Kidney capillary endothelial cell (primary cell): ENCODE data around the gene AKNA.

Experiments
- DNase-seq: peaks from one replicate; pipeline ENCODE4 v3.0.0-alpha.2; 2018; ENCODE audit warnings: low spot score

Gene AKNA

DNA sequence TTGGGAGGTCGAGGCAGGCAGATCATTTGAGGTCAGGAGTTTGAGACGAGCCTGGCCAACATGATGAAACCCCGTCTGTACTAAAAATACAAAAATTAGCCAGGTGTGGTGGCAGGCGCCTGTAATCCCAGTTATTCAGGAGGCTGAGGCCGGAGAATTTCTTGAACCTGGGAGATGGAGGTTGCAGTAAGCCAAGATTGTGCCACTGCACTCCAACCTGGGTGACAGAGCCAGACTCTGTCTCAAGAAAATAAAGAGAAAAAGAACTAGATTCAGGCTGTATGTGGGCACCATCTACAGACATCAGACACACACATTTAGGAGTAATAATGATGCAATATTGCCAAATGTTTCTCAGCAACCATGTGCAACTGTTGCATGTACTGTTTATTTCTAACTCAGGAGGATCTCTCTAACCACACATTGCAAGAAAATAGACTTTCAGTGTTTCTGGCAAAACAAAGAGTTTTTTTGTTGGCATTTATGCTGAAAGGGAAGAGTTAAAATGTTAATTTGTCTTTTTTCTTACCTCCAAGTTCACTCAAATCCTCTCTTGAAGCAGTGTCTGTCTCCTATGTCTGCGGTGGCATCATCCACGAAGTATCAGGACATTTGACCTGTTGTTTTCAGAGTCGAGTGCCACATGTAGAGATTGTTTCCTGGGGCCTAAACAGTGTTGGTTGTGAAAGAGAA lies 70.0 kb downstream of the AKNA start:
- DNase-seq, result no peak

DNA sequence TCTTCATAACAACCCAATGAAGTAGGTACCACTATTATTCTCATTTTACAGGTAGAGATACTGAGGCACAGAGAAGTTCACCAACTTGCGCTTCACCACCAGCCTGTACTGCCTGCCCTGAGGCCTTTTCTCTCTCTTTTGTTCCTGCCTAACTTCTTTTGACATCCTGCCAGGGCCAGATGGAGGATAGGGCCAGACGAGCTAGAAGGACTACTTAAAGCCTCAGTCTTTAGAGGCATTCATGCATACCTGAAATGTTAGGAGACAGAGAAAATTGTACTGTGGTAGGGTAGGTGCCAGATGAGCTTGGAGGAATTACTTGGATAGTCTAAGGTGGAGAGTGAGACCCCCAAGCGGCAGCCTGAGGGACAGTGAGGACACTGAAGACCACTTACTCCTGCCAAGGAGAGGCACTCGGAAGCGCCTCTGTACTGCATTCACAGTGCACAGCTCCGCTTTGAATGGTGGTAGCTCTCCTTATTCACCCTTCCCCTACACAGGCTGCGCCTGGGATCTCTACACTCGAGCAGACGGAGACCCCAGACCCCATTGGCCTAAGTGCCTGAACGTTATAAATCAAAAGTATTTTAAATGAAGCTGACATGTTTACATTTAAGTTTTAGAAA lies 71.1 kb downstream of the AKNA start:
- no peak for DNase-seq

DNA sequence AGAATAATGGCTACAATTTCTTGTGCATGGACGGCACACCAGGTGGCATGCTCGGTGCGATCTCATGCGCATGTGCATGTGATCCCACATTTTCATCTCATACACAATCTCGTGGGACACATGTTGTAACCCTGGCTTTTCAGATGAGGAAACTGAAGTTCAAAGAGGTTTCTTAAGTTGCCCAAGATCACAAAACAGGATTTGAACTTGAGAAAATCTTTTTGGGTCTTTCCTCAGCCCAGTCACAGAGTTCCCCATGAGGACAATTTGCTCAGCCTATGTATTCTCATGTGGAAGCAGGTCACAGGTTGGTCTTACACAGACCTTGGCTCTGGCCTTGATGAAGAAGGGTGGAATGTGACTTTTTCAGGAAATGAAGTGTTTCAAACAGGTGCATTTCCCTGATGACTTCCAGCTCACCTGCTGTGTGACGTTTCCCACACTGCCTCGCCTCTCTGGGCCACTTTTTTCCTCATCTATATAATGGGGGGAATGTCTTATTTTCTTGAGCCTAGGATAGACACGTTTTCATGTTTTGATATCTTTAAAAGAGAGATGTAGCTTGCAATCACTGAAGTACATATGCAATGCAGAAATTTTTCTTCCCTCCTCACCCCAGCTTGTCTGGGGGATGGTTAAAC lies 71.9 kb downstream of the AKNA start:
- DNase-seq, result no peak

DNA sequence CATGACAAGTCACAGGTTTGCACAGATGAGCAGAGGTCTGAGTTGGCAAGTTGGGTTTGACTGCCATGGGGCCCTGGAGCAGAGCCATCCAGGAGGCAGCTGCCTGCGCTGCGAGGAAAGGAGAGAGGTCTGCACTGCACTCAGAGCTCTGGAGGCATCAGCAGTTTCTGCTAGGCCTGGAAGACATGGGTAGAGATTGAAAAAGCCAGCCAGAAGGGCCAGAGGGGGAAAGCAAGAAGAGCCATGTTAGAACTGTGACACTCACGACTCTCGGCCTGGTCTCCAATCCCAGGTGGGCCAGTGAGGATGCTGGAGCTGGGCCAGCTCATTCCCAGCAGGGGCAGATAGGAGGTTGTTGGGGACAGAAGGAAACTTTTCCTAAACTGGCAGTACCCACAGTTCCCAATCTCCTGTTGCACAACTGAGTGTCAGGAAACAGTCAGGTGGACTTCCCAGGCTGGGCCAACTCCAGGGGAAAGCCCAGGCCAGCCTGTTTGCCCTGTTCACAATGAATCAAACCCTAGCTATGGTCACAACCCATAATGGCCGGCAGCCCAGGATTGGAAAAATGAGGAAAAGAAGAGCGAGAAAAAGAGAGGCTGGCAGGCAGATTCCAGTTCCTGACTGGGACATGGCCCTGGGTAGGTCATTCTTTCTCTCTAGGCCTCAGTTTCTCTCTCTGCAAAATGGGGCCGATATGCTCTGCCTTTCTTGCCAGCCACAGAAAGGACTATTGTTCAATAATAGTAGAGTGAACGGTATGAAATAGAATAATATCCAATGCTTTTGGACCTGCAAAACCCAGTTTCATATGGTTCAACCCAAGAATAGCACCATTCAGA lies 72.7 kb downstream of the AKNA start:
- DNase-seq, result no peak

DNA sequence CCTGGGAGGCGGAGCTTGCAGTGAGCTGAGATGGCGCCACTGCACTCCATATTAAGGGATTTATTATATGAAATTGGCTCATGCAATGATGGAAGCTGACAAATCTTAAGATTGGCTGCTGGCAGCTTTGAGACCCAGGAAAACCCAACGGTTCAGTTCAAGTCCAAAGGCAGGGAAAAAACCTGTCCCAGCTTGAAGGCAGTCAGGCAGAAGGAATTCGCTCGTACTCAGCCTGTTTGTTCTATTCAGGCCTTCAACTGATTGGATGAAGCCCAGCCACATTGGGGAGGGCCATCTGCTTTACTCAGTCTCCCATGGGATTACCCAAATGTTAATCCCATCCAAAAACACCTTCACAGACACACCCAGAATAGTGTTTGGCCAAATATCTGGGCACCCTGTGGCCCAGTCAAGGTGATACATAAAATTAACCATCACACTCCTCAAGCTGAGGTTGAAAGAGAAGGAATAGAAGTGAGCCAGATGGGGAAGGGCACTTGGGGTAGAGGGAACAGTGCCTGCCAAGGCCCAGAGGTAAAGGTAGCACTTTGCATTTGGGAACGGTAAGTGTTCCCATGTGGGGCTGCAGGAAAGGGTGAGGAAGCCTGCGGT lies 73.4 kb downstream of the AKNA start:
- no peak for DNase-seq

DNA sequence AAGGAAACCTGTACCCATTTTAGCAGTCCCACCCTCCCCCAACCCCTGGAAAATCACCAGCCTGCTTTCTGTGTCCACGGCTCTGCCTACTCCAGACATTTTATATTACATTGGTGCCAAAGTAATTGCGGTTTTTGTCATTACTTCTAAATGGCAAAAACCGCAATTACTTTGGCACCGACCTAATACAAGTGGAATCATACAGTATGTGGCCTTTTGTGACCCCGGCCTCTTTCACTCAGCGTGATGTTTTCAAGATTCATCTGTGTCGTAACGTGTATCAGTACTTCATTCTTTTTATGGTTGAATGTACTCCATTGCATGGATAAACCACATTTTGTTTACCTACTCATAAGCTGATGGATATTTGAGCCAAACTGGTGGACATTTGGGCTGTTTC lies 74.6 kb downstream of the AKNA start:
- DNase-seq, result no peak

DNA sequence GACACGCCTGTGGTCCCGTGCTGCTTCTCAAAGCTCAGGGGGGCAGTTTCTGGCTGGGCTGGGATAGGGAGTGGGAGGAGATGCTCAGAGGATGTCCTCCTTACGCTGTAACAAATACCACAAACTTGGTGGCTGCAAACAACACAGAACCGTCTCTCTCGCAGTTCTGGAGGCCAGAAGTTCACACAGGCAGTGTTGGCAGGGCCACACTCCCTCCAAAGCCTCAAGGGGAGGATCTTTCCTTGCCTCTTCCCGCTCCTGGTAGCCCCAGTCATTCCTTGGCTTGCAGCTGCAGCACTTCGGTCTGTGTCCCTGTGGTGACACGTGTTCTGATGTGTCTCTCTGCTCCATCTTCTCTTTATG lies 75.3 kb downstream of the AKNA start:
- DNase-seq, result no peak

DNA sequence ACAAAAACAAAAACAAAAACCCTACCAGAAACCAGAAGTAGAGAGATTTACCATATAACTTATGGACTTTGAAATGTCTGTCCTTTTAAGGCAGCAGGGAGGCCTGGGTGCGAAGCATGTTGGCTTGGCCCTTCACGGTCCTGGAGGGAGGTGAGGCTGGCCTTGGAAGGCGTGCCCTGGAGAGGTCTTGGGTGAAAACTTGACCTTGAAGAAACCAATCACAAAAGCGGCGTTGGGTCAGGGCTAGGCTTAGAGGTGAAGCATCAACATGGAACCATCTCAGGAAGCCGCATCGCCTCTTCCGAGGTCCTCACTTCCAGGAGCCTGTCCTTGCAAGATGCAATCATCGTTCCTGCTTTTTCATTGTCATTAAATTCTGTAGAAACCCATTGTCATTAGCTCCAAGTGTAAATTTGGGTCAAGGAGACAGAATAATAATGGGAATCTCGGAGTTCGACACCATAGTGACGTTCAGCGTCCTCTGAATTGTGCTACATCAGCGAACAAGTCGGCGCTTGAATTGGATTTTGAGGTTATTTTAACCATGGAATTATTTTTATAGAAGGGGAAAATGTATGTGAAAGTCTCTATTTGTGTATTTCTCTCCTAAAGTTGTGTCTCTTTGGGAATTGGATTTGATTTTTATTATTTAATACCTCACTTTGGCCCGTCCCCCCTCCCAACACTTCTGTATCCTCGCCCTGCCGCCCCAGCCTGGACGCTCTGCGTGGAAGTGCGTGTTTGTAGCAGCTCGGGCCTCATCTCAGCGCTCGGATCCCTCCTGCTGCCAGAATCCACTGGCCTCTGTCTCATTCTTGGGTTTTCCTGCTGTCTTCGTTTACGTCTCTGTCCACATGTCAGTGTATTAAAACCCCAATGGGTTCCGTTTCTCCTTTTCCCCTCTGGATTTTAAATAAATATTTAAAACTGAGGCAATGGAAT lies 75.9 kb downstream of the AKNA start:
- DNase-seq, result no peak

DNA sequence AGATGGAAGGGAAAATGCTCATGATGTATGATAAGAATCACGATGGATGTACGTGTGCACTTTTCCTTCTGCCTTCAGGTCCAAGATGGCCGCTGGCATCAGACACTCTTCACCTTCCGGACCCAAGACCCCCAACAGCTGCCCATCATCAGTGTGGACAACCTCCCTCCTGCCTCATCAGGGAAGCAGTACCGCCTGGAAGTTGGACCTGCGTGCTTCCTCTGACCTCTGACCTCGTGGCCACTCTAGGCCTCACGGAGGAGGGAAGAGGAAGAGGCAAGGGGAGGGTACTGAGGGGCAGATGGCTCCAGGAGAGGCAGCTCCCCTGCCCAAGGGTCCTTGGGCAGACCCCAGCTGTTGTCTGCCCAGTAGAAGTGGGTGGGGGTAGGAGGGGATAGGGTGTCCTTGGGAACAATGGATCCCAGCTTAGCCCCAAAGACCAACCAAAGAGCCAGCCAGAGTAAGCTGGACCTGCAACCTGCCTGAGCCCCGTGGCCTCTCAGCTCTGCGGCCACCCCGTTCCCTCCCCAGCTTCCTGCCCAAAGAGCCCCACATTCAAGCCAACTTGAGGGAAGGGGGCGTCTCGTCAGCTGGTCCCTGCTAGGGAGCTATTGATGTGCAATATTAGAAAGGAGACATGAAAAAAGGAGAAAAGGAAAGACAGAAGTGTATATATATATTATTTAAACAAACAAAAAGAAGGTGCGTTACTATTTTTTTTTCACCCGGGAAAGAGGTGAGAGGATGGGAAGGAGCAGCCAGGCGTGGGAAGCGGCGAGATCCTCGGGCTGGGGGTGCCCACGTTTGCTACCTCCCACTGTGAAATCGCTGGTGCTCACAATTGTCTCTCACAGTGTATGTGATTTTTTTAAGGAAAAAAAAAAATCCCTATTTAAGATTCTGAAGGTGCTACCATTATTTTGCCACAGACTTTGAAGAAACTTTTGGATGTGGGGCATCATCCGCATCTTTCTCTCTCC lies 77.0 kb downstream of the AKNA start:
- no peak for DNase-seq

DNA sequence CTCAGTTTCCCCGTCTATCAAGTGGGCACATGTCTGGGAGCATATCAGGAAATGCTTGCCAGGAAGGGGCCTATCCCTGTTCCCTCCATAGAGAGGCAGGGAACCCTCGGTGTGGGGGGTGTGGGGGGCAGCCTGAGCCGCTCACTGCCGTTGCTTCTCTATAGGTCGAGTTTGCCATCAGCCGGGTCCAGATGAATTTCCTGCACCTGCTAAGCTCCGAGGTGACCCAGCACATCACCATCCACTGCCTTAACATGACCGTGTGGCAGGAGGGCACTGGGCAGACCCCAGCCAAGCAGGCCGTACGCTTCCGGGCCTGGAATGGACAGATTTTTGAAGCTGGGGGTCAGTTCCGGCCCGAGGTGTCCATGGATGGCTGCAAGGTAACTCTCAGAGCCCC lies 78.7 kb downstream of the AKNA start:
- DNase-seq, result no peak

DNA sequence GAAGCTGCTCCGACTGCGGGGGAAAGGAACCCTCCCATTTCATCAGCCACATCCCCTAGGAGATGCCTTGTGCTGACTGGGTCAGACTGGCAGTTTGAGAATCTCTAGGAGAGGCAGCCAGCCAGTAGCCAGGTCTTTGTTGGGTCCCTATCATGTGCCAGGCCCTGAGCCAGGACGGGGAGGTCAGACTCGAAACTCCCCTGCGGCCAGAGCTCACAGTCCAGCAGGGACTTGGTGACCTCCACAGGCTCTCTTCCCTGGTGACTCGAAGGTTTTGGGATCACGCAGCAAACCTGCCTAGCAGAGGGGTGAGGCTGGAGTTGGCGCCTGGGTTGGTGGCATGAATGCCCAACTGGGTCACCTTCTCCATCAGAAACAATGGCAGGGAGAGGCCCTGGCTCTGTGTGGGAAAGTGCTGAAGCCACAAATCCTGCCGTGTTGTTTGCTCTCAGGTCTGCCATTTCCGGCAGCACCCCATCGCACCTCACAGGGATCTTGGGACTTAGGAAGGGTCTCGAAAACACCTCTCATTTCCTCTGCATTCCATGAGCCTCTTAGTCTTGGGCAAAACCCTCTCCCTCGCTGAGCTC lies 79.3 kb downstream of the AKNA start:
- DNase-seq, result no peak

DNA sequence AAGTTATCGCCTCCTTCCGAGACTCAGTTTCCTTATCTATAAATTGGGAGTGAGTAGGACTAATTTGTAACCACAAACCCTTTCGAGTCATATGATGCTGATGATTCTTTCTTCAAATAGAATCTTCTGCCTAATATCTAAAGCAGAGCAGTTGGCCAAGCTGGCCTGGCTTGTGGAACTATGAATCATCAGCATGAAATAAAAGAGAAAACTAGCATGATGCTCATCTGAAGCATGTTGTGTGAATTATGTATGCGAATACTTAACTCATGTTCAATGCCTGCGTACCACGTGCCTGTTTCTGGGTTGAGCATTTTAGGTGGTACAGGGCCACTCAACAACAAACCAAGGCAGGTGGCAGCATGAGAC lies 79.9 kb downstream of the AKNA start:
- DNase-seq, result no peak

DNA sequence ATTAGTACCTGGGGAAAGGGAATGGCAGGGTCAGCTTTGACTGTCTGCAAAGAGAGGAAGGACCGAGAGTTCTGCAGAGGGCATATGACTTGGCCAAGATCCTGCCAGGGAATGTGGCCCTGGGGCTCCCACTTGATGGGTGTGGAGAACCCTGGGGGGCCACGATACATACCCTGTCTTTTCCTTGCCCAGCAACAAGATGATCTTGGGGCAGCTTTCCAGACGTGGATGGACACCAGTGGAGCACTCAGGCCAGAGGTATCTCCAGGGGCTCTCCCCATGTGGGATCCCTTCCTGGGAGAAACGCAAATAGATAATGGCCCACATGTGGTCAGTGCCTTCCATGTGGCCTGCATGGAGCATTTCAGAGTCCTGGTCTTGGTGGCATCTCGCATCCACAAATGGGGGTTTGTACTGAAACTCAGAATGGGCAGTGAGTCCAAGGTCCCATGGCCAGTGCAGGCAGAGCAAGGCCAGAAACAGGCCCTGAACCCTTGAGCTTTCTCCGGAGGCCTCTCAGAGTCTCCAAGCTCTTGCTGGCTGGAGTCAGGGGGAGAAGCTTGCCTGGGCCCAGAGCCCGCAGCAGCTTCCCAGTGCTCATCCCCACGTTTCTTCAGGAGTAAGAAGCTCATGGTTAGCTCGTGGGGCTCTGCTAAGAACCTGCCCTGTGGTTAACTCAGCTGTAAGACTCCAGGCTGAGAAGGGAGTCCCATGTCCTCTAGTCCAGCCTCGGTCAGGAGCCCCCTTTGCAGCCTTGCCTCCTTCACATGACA lies 83.2 kb downstream of the AKNA start:
- DNase-seq, result no peak

DNA sequence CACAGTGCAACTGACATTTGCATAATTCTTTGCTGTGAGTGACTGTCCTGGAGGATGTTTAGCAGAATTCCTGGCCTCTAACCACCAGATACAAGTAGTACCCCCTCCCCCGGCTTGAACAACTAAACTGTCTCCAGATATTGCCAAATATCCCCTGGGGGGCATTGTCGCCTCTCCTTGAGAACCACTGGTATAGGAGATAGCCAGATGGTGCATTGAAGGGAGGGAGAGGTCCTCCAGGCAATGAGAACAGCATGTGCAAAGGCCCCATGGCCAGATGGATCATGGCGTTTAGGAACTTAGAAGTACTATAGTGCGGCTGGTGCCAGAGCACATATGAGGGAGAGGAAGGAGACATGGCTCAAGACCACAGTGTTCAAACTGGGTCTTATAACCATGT lies 83.8 kb downstream of the AKNA start:
- no peak for DNase-seq

DNA sequence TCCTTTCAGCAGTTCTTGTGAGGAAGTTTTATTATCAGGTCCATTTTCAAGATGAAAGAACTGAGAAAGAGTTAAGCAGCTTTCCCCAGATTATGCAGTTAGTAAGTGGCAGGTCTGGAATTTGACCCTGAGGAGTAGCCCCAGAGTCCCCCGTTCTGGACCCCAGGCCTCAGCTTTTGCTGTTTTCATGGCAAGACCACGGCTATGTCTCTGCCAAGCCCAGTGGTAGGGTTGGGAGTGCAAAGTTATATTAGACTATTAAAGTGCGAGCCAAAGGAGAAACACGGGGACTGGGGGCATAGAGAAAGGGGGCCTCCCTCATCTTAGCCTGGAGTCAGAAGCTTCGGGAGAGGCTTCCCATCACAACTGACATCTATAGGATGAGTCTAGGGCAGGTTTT lies 84.2 kb downstream of the AKNA start:
- no peak for DNase-seq

DNA sequence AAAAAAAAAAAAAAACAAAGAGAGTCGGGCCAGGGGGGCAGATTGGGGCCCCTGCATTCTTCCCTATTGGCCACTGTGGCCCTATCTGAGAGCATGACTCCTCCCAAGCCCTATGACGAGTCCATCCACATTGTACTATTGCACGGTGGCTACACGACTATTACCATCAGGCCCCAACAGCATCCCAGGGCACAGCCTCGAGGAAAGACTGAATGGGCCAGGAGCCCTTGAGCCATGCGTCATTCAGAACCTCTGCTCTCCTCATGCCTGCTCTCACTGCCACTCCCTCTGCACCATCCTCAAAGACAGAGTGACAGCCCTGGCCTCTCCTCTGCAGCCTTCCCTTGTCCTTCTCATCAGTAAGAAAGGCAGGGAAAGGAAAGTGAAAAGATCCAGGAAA lies 85.1 kb downstream of the AKNA start:
- DNase-seq, result no peak

DNA sequence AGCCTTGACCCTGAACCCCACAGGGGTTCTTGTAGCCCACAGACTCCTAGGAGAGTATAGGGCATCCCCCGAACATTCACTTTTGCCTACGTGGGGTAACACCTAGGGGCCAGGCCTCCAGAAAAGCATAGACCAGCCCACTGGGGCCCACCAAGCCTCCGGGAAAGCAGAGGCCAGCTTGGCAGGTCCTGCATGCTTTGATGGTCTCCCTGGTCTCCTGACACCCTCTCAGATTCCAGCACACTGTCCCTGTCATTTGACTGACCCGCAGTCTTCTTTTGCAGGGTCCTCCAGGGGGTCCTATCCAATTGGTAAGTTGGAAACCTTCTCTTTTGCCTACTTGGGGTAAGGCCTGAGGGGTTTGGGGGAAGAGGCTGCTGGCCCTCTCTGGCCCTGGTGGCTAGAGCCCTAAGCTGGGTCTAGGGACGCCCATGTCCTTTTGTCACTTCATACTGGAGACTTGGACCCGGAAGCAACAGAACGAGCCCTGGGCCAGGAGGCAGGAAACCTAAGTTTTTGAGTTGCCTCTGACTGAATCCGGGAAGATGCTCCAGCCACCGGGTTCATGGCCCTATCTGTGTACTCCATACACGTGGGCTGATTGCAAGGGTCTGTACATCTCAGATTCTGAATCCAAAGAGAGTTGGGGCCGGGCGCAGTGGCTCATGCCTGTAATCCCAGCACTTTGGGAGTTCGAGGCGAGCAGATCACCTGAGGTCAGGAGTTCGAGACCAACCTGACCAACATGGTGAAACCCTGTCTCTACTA lies 85.8 kb downstream of the AKNA start:
- DNase-seq, result no peak
